Eye (tissue), 1 donor: ENCODE results near the gene ZNF280D.
"Not testable (repeated sequence)": the region's sequence is repeated elsewhere in the genome, so short reads cannot be mapped to it uniquely, and the experiment has no call there.

Source experiments
- DNase-seq: peaks from one replicate; pipeline ENCODE4 v3.0.0-alpha.2; 2015

The ZNF280D gene

GRCh38 chr15:56715220-56715619, 18.1 kb downstream of the ZNF280D start:
- no peak for DNase-seq

GRCh38 chr15:56709502-56709901, 23.8 kb downstream of the ZNF280D start:
- DNase-seq: not testable (repeated sequence)

DNA sequence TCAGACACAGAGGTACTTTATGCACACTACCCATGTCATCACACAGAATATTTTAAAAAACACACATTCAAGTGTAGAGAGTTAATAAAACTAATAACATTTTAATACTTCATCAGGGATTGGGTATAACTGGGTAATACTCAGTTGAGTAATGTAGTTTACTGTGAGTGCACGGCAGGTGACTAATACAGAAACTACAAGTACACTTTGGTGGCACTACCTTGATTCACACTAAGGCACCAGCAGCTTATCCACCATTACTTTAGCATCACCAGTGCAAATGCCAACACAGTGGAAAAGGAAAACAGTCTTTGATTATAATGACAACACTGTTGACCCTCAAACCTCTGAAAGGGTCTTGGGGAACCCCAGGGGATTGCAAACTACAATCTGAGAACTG, 33.6 kb downstream of the ZNF280D start:
- DNase-seq: no peak

GRCh38 chr15:56698270-56698669, 35.0 kb downstream of the ZNF280D start:
- no peak for DNase-seq

- DNase-seq: no peak
Measured at GRCh38 chr15:56693761-56694160, 39.5 kb downstream of the ZNF280D start.

- no peak for DNase-seq
Measured at GRCh38 chr15:56690733-56691132, 42.6 kb downstream of the ZNF280D start.

DNA sequence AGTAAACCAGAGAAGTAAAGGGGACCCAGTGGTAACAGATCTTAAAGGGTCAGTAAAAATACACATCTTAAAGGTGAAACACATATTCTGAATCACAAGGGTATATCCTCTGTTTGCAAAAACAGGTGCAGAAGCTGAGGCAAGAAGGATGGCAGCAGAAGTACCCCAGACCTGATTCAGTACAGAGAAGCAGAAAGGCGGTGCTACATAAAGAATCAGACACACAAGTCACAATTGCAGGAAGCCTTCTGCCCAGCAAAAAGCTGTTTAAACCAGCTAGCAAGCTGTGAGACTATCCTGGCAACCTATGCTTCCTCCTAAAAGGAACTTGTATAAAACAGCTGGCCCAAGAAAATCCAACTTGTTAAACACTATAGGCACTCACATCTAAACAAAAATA, 49.4 kb downstream of the ZNF280D start:
- no peak for DNase-seq

DNA sequence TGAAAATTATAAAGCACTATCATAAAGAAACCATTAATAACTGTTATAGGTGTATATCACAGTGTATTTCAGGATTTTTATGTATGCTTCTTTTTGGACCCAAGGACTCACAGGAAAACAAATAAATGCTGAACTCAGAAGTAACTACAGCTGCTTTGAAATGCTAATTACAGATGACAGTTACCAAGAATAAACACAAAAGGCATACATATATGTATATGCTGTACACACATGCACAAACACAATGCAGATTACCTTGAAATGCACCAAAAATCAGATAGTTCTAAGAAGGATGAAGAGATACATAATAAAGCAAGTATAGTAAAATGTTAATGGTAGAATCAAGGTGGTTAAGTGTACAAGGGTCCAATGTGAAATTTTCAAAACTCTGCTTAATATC, 52.2 kb downstream of the ZNF280D start:
- no peak for DNase-seq

GRCh38 chr15:56679225-56679624, 54.1 kb downstream of the ZNF280D start:
- DNase-seq: no peak

GRCh38 chr15:56678571-56678970, 54.7 kb downstream of the ZNF280D start:
- DNase-seq: no peak

GRCh38 chr15:56677271-56677670, 56.0 kb downstream of the ZNF280D start:
- no peak for DNase-seq

- DNase-seq: no peak
Measured at GRCh38 chr15:56675930-56676329, 57.4 kb downstream of the ZNF280D start.

DNA sequence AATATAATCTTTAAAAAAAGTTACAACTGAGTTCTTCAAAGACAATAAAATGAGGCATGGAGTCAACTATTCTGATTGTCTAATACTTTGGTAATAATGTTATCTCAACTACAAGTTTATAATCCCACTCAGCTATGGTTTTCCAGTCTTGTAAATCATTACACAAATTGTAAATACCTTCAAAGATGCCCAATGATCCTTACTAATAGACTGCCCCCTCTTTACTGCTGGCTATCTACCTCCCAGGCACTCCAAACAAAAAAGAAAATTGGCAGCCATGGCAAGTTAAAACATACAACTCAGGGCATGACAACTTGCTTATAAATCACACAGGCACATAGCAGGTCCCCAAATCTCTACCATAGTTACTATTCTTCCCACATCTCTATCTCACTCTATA, 58.5 kb downstream of the ZNF280D start:
- DNase-seq: no peak

DNA sequence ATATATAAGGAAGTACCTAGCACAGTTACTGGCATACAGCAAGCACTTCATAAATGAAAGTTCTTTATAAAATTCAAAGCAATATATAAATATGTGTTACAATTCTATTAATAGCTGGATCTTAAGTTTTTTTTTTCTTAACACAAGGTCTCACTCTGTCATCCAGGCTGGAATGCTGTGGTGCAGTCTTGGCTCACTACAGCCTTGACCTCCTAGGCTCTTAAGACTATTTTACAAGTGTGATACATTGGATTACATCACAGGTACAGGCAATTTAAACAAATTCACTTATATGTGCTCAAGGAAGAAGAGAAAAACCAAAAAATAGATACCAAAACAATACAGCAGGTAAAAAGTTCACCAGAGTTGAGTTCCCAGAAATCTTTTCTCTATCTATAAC, 60.6 kb downstream of the ZNF280D start:
- DNase-seq: no peak

GRCh38 chr15:56667517-56667916, 65.8 kb downstream of the ZNF280D start:
- no peak for DNase-seq

DNA sequence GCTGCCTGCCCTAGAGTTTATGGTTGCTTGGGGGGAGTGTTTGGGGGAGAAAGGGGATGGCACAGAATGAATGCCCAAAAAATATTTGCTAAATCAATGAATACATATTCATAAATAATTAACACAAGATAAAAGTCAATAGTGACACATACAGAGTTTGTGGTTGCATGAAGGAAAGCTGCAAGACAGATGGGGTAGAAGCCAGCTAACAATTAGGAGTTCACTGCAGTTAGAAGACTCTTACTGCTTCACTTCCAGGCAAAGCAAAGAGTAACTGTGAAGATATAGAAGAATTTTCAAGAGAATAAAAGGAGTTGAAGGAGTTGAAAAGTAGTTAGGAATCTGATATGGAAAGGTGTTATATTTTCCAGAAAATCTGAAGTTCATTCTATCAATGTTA, 72.4 kb downstream of the ZNF280D start:
- no peak for DNase-seq

DNA sequence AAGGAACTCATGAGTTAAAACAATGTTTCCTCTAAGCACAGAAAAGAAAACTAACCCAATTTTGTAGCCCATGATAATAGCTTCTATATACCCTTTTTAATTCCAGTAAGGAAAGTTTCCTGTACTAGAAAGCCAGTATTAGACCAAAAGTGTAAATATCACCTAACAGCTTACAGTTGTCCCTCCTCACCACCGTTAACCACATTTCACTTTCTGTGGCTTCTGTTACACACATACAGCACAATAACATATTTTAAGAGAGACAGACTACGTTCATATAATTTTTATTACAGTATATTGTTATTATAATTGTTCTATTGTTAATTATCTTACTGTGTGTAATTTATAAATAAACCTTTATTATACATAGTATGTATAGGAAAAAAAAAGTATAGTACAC, 74.1 kb downstream of the ZNF280D start:
- no peak for DNase-seq

DNA sequence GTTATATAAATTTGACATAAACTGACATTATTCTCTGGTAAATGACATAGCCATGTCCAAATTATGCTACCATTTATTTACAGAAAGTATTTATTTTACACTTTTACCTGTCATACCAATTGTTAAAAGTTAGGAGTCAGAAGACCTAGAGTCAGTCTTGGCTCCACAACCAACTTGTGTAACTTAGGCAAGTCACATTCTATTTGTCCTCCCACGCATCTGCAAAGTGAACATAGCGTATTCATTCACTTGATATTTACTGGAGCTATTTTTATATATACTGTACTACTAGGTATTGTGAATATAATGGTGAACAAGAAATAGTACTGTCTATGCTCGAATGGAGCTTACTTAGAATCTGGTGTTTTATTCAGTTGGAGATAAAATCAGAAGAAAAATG, 78.7 kb downstream of the ZNF280D start:
- no peak for DNase-seq

DNA sequence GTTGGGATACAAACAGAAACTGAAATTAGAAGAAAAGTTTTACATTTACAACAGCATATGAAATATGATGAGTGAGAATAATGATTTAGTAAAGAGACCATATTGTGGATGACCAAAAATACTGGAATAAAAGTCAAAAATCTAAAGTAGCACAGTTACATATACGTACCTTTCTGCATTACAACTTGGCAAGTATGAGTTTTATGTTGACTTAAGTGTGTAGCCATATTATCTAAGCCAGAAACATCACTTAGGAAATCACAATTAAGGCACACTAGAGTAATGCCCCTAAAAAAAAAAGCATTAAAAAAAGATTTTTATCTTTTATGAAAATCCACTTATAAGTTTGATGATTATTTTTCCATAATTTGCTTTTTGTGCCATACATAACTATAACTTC, 79.1 kb downstream of the ZNF280D start:
- DNase-seq: no peak

DNA sequence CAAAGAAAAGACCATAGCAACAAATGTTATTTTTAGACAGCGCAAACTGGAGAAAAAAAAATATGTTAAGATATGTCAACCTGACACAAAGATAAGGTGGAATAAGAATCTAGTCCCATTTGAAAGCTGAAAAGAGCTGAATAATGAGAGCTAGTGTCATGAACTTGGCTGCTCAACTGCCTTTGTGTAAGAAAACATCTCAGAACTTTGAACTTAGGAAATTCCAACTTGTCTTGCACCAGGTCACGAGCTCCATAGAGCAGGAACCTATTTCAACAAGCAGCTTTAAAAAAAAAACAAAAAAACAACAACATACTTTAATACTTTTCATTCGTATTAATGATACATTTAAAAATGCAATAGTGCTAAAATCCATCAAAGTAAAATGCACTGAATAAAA, 79.5 kb downstream of the ZNF280D start:
- DNase-seq: no peak

- no peak for DNase-seq
Measured at GRCh38 chr15:56653107-56653506, 80.2 kb downstream of the ZNF280D start.

GRCh38 chr15:56648311-56648710, 85.0 kb downstream of the ZNF280D start:
- no peak for DNase-seq

GRCh38 chr15:56640549-56640948, 92.8 kb downstream of the ZNF280D start:
- no peak for DNase-seq

DNA sequence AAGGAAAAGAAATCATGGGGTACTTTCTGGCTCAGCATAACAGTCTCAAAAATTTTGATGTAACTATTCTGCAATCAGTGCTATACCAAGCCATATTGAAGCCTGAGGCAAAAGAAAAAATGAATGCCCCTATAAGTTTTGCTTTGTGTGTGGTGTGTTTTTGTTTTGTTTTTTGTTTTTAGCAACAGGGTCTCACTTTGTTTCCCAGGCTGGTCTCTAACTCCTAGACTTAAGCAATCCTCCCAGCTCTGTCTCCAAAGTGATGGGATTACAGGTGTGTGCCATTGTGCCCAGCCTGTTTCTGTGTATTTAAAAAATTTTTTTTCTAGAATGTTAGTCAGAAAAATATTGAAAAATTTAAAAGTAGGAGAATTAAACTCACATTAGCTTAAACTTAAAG, 93.2 kb downstream of the ZNF280D start:
- no peak for DNase-seq

DNA sequence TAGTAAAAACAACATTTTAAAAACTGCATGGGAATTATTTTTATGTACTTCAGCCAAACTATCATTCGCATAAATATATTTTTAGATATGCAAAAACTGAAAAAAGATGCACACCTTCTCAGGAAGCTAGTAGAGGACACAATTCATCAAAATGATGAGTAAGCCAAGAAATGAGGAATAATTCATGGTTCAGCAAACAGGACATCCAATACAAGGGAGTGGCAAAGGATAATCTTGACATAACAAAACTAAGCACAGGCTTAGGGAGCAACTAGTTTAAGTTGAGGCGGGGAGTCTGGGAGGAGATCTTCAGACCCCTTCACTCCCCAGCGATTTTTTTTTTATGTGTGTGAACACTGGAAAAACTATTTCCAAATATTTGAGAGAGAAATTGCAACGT, 93.7 kb downstream of the ZNF280D start:
- DNase-seq: no peak

DNA sequence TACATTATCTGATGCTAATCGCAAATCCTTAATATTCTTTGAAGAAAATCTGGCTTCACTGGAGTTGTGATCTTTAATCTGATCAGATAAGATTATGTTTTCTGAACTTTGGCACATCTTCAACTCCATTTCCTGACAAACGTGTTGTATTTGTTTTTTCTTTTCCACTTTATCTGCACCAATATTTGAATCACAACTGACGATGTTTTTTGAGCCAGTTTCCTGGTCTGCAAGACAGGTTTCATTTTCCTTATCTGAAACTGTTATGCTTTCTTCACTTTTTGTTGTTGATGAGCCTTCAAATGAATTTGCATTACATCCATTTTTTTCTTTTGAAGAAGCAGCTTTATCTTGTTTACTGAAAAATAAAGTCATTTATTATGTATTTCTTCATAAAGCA, 101.5 kb downstream of the ZNF280D start:
- no peak for DNase-seq
